Chondrocyte (in vitro differentiated cells): ENCODE measurements around the gene INVS. TPM values are rescaled to one million over a fixed set of nuclear protein-coding genes. Genes with fewer than 3 reads are reported as not detected.

ENCODE experiments used
- DNase-seq: peaks from one replicate; pipeline ENCODE4 v3.0.0; 2021; ENCODE audit warnings: mixed read lengths, low spot score
- H3K27ac Mint-ChIP-seq: one replicate; pipeline ENCODE4 v1.8.0; 2021; ENCODE audit warnings: mild to moderate bottlenecking, moderate library complexity, mixed read lengths; ENCODE audit not compliant: unreplicated experiment
- H3K27me3 Mint-ChIP-seq: 2 replicates; pipeline ENCODE4 v1.8.0; 2021; ENCODE audit warnings: low read depth, mixed read lengths
- H3K36me3 Mint-ChIP-seq: 2 replicates; pipeline ENCODE4 v1.8.0; 2021; ENCODE audit warnings: low read depth, mixed read lengths
- H3K4me1 Mint-ChIP-seq: 2 replicates; pipeline ENCODE4 v1.8.0; 2021; ENCODE audit warnings: low read depth, mild to moderate bottlenecking, mixed read lengths
- H3K4me3 Mint-ChIP-seq: one replicate; pipeline ENCODE4 v1.8.0; 2021; ENCODE audit warnings: mild to moderate bottlenecking, moderate library complexity, mixed read lengths; ENCODE audit not compliant: unreplicated experiment
- H3K9me3 Mint-ChIP-seq: 2 replicates; pipeline ENCODE4 v1.8.0; 2021; ENCODE audit warnings: low read depth, mixed read lengths
- CTCF ChIP-seq: fragments of 200-600 bp; sonication (generic); IDR thresholded peaks from 2 replicates; pipeline ENCODE4 v1.5.0; 2021; ENCODE audit warnings: antibody characterized with exemption, mild to moderate bottlenecking, moderate library complexity
- total RNA-seq: library from RNA; stranded (reverse); gene quantifications from 3 replicates; pipeline ENCODE4 v1.2.1, GENCODE V29; 2021

Gene INVS
- total RNA-seq, 1 donor from 2014 or later: 16.0 TPM

- H3K9me3 Mint-ChIP-seq: no peaks in the 10 kb centered on the region
- H3K27me3 Mint-ChIP-seq: no peaks in the 10 kb centered on the region
- no peak overlapping the region for H3K4me3 Mint-ChIP-seq
- peaks cover 14% of the 10 kb centered on the region for H3K4me1 Mint-ChIP-seq
- no peak for DNase-seq
- TF ChIP-seq CTCF: no peak
- H3K27ac Mint-ChIP-seq: peak overlapping the region; percentile 46
- no peaks in the 10 kb centered on the region for H3K36me3 Mint-ChIP-seq
These were observed 51.2 kb downstream of the INVS start for GRCh38 chr9:100150214-100150613.

- no peak for TF ChIP-seq CTCF
- DNase-seq: no peak
- Mint-ChIP-seq H3K4me3 (no peak overlapping the region), H3K27me3 (no peaks in the 10 kb centered on the region), H3K9me3 (no peaks in the 10 kb centered on the region), H3K36me3 (no peaks in the 10 kb centered on the region), H3K4me1 (no peaks in the 10 kb centered on the region), H3K27ac (no peak overlapping the region)
These were observed 61.0 kb downstream of the INVS start for GRCh38 chr9:100160021-100160420.

DNA sequence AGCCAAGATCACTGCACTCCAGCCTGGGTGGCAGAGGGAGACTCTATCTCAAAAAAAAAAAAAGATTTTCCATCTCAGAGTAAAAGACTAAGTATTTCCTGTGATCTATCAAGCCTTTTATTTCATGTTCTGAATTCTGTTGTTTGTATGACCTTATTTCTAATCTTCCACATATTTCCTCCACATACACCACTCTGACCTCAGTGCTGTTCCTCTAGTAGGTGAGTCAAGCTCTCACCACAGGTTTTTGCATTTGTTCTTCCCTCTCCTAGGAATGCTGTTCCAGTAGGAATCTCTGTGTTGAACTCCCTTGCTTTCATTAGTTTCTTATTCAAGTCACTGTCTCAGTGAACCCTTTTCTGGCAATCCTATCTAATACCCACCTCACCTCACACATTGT lies 68.1 kb downstream of the INVS start:
- Mint-ChIP-seq H3K27me3 (no peaks in the 10 kb centered on the region), H3K36me3 (peaks cover 2% of the 10 kb centered on the region), H3K27ac (no peak overlapping the region), H3K4me3 (no peak overlapping the region), H3K9me3 (peaks cover 3% of the 10 kb centered on the region), H3K4me1 (peaks cover 3% of the 10 kb centered on the region)
- DNase-seq: no peak
- TF ChIP-seq CTCF: no peak

GRCh38 chr9:100167915-100168654 lies 69.0 kb downstream of the INVS start:
- Mint-ChIP-seq H3K36me3 (peaks cover 5% of the 10 kb centered on the region), H3K27me3 (no peaks in the 10 kb centered on the region), H3K4me3 (no peak overlapping the region), H3K4me1 (peaks cover 3% of the 10 kb centered on the region), H3K9me3 (peaks cover 11% of the 10 kb centered on the region), H3K27ac (no peak overlapping the region)
- DNase-seq: no peak
- no peak for TF ChIP-seq CTCF

DNA sequence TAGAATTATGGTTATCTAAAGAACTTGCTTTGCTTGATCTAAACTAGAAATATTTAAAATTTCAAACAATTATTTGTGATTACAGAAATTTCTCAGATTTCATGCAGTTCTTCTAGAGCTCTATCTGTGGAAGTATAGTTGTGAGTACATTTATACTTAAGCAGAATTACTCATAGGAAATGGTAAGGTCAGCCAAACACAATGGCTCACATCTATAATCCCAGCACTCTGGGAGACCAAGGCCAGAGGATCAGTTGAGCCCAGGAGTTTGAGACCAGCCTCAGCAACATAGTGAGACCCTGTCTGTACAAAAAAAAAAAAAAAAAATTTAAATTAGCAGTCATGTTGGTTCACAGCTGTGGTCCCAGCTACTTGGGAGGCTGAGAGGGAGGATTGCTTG lies 71.0 kb downstream of the INVS start:
- H3K27ac Mint-ChIP-seq: no peak overlapping the region
- peaks cover 19% of the 10 kb centered on the region for H3K36me3 Mint-ChIP-seq
- TF ChIP-seq CTCF: no peak
- no peak for DNase-seq
- peaks cover 24% of the 10 kb centered on the region for H3K9me3 Mint-ChIP-seq
- H3K4me3 Mint-ChIP-seq: no peak overlapping the region
- H3K27me3 Mint-ChIP-seq: no peaks in the 10 kb centered on the region
- peaks cover 3% of the 10 kb centered on the region for H3K4me1 Mint-ChIP-seq
